ENCODE data around the gene ATXN2L. TPM values are rescaled to one million over a fixed set of nuclear protein-coding genes. Genes with fewer than 3 reads are reported as not detected.

Gene ATXN2L
- total and polyA plus RNA-seq, 10 of the 15 experiments (the other 5 are each of a cell fraction or from before 2014, with no cell fraction given): 3.5 to 210 (median 61.1) TPM

DNA sequence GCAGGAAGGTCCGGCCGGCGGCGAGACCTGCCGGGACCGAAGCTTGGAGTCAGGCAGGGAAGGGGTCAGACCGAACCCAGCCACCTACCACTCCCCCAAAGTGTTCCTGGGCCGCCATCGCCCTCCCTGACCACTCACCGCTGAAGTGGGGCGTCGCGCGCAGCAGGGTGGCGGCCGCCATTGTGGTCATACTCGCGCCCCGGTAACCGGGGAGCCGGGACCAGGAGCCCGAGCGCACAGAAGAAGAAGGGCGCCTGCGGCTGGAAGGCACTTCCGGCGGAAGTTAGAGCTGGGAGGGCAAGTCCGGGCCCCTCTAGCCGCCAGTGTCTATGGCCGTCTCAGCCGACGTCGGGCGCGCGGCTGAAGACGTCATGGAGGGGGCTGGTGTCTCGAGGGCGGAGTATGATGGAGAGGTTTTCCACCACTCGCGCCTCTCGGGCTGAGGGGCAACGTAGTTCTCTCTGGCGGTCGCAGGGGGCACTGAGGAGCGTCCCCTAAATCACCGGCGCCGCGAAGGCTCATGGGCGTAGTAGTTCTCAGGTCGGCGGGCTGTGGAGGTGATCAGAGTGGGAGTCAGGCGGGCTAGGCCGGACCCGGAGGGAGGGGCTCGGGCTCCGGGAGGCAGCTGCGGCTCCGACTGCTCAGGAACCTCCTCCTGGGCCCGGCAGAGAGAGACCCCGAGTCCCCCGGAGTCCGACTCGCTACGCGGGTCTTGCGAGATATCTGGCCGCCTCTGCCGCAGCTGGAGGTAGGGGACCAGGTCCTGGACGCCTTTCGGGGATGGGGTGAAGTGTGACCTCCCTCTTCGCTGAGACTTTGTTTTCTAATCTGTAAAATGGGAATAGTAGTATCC, 23.5 kb downstream of the ATXN2L start, which contains the start of gene TUFM (continued):
- TF ChIP-seq, protein P1, sequence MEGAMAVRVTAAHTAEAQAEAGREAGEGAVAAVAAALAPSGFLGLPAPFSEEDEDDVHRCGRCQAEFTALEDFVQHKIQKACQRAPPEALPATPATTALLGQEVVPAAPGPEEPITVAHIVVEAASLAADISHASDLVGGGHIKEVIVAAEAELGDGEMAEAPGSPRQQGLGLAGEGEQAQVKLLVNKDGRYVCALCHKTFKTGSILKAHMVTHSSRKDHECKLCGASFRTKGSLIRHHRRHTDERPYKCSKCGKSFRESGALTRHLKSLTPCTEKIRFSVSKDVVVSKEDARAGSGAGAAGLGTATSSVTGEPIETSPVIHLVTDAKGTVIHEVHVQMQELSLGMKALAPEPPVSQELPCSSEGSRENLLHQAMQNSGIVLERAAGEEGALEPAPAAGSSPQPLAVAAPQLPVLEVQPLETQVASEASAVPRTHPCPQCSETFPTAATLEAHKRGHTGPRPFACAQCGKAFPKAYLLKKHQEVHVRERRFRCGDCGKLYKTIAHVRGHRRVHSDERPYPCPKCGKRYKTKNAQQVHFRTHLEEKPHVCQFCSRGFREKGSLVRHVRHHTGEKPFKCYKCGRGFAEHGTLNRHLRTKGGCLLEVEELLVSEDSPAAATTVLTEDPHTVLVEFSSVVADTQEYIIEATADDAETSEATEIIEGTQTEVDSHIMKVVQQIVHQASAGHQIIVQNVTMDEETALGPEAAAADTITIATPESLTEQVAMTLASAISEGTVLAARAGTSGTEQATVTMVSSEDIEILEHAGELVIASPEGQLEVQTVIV (IDR thresholded peaks at IDR 0.05; ENCODE audit: borderline replicate concordance, partially characterized antibody): no peak
- TF ChIP-seq SRF (IDR thresholded peaks at IDR 0.05; ENCODE audit: low read depth in 2 of 2, low read length in 2 of 2) (peak in 1 of 2 experiments; percentile 79; a peak in 2 of 4 replicates), POLR2AphosphoS2 (IDR thresholded peaks at IDR 0.05; ENCODE audit: low read depth, low read length) (peak; percentile 82; the same call in 1 of the 2 replicates), CHD1 (IDR thresholded peaks at IDR 0.05; ENCODE audit: low read depth, low read length) (no peak), MTA3 (IDR thresholded peaks at IDR 0.05; ENCODE audit: borderline replicate concordance, low read length) (no peak), EGR1 (IDR thresholded peaks at IDR 0.05; ENCODE audit: borderline replicate concordance in 1 of 2, low read depth in 2 of 2, low read length in 2 of 2) (peak in 1 of 2 experiments; percentile 43; a peak in 1 of 3 replicates), ZNF24 (IDR thresholded peaks at IDR 0.05) (no peak), SIN3A (IDR thresholded peaks at IDR 0.05; ENCODE audit: low read depth, low read length) (peak; percentile 78), RELA (IDR thresholded peaks at IDR 0.05; ENCODE audit: borderline replicate concordance, partially characterized antibody) (peak; percentile 68), SMAD1 (IDR thresholded peaks at IDR 0.05; ENCODE audit: low read depth, partially characterized antibody) (no peak), TCF7 (IDR thresholded peaks at IDR 0.05; ENCODE audit: borderline replicate concordance) (0 out of 2 replicates have a peak, but pooled peaks have one; percentile 17), HDAC6 (IDR thresholded peaks at IDR 0.05; ENCODE audit: unreplicated experiment) (no peak), STAT1 (conservative IDR thresholded peaks at IDR 0.05) (0 out of 2 replicates have a peak, but pooled peaks have one; percentile 29)
- TF ChIP-seq, protein P2, sequence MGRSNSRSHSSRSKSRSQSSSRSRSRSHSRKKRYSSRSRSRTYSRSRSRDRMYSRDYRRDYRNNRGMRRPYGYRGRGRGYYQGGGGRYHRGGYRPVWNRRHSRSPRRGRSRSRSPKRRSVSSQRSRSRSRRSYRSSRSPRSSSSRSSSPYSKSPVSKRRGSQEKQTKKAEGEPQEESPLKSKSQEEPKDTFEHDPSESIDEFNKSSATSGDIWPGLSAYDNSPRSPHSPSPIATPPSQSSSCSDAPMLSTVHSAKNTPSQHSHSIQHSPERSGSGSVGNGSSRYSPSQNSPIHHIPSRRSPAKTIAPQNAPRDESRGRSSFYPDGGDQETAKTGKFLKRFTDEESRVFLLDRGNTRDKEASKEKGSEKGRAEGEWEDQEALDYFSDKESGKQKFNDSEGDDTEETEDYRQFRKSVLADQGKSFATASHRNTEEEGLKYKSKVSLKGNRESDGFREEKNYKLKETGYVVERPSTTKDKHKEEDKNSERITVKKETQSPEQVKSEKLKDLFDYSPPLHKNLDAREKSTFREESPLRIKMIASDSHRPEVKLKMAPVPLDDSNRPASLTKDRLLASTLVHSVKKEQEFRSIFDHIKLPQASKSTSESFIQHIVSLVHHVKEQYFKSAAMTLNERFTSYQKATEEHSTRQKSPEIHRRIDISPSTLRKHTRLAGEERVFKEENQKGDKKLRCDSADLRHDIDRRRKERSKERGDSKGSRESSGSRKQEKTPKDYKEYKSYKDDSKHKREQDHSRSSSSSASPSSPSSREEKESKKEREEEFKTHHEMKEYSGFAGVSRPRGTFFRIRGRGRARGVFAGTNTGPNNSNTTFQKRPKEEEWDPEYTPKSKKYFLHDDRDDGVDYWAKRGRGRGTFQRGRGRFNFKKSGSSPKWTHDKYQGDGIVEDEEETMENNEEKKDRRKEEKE (IDR thresholded peaks at IDR 0.05): no peak
- TF ChIP-seq, protein P3, sequence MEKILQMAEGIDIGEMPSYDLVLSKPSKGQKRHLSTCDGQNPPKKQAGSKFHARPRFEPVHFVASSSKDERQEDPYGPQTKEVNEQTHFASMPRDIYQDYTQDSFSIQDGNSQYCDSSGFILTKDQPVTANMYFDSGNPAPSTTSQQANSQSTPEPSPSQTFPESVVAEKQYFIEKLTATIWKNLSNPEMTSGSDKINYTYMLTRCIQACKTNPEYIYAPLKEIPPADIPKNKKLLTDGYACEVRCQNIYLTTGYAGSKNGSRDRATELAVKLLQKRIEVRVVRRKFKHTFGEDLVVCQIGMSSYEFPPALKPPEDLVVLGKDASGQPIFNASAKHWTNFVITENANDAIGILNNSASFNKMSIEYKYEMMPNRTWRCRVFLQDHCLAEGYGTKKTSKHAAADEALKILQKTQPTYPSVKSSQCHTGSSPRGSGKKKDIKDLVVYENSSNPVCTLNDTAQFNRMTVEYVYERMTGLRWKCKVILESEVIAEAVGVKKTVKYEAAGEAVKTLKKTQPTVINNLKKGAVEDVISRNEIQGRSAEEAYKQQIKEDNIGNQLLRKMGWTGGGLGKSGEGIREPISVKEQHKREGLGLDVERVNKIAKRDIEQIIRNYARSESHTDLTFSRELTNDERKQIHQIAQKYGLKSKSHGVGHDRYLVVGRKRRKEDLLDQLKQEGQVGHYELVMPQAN (conservative IDR thresholded peaks at IDR 0.05): peak; percentile 92
- TF ChIP-seq, protein P4, sequence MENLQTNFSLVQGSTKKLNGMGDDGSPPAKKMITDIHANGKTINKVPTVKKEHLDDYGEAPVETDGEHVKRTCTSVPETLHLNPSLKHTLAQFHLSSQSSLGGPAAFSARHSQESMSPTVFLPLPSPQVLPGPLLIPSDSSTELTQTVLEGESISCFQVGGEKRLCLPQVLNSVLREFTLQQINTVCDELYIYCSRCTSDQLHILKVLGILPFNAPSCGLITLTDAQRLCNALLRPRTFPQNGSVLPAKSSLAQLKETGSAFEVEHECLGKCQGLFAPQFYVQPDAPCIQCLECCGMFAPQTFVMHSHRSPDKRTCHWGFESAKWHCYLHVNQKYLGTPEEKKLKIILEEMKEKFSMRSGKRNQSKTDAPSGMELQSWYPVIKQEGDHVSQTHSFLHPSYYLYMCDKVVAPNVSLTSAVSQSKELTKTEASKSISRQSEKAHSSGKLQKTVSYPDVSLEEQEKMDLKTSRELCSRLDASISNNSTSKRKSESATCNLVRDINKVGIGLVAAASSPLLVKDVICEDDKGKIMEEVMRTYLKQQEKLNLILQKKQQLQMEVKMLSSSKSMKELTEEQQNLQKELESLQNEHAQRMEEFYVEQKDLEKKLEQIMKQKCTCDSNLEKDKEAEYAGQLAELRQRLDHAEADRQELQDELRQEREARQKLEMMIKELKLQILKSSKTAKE (IDR thresholded peaks at IDR 0.05; ENCODE audit: low read depth, poor library complexity, severe bottlenecking): peak; percentile 76
- TF ChIP-seq, protein P5, sequence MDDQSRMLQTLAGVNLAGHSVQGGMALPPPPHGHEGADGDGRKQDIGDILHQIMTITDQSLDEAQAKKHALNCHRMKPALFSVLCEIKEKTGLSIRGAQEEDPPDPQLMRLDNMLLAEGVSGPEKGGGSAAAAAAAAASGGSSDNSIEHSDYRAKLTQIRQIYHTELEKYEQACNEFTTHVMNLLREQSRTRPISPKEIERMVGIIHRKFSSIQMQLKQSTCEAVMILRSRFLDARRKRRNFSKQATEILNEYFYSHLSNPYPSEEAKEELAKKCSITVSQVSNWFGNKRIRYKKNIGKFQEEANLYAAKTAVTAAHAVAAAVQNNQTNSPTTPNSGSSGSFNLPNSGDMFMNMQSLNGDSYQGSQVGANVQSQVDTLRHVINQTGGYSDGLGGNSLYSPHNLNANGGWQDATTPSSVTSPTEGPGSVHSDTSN (IDR thresholded peaks at IDR 0.05; ENCODE audit: insufficient replicate concordance, low read depth, low read length): peak; percentile 50

Data from GM12878 (cell line).